GM10248 (cell line): ENCODE data around the gene ZFAND3.

Experiments
- CTCF ChIA-PET: fragments of 300-600 bp; sonication (Branson Sonifier 250); formaldehyde crosslinking; extraction: SDS; loops from one replicate; lab custom pipeline; 2021; ENCODE audit warnings: antibody characterized with exemption; lab: Yijun Ruan, JAX
- POLR2A ChIA-PET: fragments of 350-650 bp; sonication (Branson Sonifier 250); formaldehyde crosslinking; extraction: SDS; loops from one replicate; lab custom pipeline; 2020; ENCODE audit warnings: antibody characterized with exemption; lab: Yijun Ruan, JAX
- DNase-seq: peaks from one replicate; pipeline ENCODE4 v3.0.0; 2012; ENCODE audit errors: extremely low spot score
- TF ChIP-seq, protein P1 (sequence below): IDR thresholded peaks from 2 replicates; pipeline ENCODE4 v1.5.1; 2012; ENCODE audit warnings: mild to moderate bottlenecking, low read depth; ENCODE audit errors: extremely low read depth, missing control alignments, control extremely low read depth

ZFAND3 gene

GRCh38 chr6:37982317-37982716 is 162.8 kb downstream of the ZFAND3 start:
- TF ChIP-seq, protein P1, sequence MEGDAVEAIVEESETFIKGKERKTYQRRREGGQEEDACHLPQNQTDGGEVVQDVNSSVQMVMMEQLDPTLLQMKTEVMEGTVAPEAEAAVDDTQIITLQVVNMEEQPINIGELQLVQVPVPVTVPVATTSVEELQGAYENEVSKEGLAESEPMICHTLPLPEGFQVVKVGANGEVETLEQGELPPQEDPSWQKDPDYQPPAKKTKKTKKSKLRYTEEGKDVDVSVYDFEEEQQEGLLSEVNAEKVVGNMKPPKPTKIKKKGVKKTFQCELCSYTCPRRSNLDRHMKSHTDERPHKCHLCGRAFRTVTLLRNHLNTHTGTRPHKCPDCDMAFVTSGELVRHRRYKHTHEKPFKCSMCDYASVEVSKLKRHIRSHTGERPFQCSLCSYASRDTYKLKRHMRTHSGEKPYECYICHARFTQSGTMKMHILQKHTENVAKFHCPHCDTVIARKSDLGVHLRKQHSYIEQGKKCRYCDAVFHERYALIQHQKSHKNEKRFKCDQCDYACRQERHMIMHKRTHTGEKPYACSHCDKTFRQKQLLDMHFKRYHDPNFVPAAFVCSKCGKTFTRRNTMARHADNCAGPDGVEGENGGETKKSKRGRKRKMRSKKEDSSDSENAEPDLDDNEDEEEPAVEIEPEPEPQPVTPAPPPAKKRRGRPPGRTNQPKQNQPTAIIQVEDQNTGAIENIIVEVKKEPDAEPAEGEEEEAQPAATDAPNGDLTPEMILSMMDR = no peak
- no peak for DNase-seq
- CTCF ChIA-PET = interaction anchor here (1.2 to 4.2 kb wide), 3 partner anchors 12 to 46 kb away, joined by 4 to 18 read pairs (median 5); no protein-coding TSS in a partner anchor
- POLR2A ChIA-PET = no interaction called here

- ChIA-PET CTCF (interaction anchor here (1.2 to 4.2 kb wide), 4 partner anchors 10 to 48 kb away, joined by 3 to 18 read pairs (median 4); no protein-coding TSS in a partner anchor), POLR2A (interaction anchor here (0.7 kb wide), 1 partner anchor 154 kb away, joined by 7 read pairs; no protein-coding TSS in a partner anchor)
- no peak for DNase-seq
- TF ChIP-seq, protein P1 = no peak
Observed at GRCh38 chr6:37983720-37984501, 164.4 kb downstream of the ZFAND3 start.

DNA sequence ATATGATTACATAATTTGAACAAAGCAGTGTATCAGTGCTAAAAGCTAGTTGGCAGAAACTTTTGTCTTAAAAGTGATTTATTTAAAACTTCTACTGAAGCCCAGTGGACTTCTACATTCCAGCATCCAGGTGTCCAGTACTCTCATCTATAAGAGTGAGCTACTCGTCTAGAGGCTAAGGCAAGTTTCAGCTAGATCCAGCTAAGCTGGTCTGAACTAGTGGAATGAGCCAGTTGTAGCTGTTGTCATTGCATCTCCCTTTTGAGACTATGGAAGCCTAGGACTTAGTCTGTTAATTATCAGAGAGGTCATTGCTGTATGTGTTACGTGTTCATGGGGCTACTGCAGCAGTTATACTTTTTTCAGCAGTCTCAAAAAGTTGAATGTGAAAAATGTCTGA is 165.1 kb downstream of the ZFAND3 start:
- TF ChIP-seq, protein P1 = no peak
- ChIA-PET CTCF (interaction anchor here (1.2 to 4.2 kb wide), 4 partner anchors 10 to 55 kb away, joined by 3 to 18 read pairs (median 3); no protein-coding TSS in a partner anchor), POLR2A (no interaction called here)
- DNase-seq = no peak

DNA sequence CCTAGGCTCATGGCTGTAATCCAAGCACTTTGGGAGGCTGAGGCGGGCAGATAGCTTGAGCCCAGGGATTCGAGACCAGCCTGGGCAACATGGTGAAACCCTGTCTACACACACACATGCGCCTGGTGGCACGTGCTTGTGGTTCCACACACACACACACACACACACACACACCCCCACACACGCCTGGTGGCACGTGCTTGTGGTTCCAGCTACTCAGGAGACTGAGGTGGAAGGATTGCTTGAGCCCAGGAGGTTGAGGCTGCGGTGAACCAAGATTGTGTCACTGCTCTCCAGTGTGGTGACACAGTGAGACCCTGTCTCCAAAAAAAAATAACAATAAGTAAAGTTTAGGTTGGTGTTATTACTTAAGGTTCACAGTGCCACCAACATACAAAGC is 165.8 kb downstream of the ZFAND3 start:
- CTCF ChIA-PET = interaction anchor here (1.1 to 4.2 kb wide), 3 partner anchors 9 to 56 kb away, joined by 3 to 18 read pairs (median 3); no protein-coding TSS in a partner anchor
- TF ChIP-seq, protein P1 = no peak
- no peak for DNase-seq
- POLR2A ChIA-PET = no interaction called here

DNA sequence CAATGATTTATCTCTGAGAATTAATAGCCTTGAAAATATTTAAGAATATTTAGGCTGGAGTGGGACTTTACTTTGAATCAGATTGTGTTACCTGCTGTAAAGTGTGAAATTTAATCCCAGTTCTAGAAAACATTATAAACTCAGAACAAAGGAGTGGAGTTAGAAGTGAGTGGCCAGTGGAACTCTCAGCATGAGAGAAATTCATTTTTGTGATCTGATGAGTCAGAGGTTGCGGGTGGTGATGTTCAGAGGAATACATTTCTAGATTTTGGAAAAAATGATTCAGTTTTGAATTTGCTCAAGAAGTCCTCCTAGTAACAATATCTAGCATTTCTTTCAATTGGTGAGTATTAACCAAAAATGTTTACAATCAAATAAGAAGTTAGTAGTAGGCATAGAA is 167.5 kb downstream of the ZFAND3 start:
- ChIA-PET CTCF (interaction anchor here (3.6 kb wide), 1 partner anchor 12 kb away, joined by 13 read pairs; no protein-coding TSS in a partner anchor), POLR2A (no interaction called here)

DNA sequence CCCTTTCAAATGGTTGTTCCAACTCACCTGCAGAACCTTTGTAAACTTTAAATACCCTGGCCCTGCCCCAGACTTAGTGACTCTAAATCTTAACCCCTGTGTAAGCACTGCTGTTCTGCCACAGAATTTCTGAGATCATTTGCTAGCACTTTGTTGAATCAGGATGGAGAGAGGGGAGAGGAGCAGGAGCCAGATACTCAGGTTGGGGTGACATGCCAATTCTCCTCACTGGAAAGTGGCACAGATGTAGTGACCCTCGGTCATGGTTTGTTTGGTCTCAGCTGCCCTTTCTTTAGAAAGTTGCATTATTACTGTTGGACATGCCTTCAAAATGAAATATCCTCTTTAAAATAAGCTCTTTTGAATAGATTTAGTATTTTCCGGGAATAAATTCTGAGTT is 168.0 kb downstream of the ZFAND3 start:
- DNase-seq = no peak
- CTCF ChIA-PET = interaction anchor here (3.6 kb wide), 1 partner anchor 12 kb away, joined by 13 read pairs; no protein-coding TSS in a partner anchor
- TF ChIP-seq, protein P1 = no peak
- POLR2A ChIA-PET = no interaction called here

More for the DNA sequence above, 167.5 kb downstream of the ZFAND3 start:
- TF ChIP-seq, protein P1 = no peak
- DNase-seq = no peak
